SU-DHL-6 (cell line): ENCODE results near the gene MARK1.

Experiments used
- H2AFZ ChIP-seq: fragments of 200-600 bp; sonication (generic); 2 replicates; pipeline ENCODE4 v1.6.1; 2014; ENCODE audit warnings: low read depth, mild to moderate bottlenecking, moderate library complexity, mixed read lengths, antibody characterized with exemption, low read length; ENCODE audit not compliant: severe bottlenecking
- H3F3A ChIP-seq: fragments of 200-600 bp; shearing (Covaris generic); 2 replicates; pipeline ENCODE4 v1.6.0; 2016; ENCODE audit warnings: antibody characterized with exemption, mild to moderate bottlenecking; ENCODE audit not compliant: insufficient read depth
- H3K27ac ChIP-seq: fragments of 200-600 bp; sonication (generic); 2 replicates; pipeline ENCODE4 v1.5.1; 2016; ENCODE audit warnings: low read depth, mild to moderate bottlenecking, low read length, moderate library complexity, mixed read lengths
- H3K27me3 ChIP-seq: fragments of 200-600 bp; sonication (generic), shearing (Covaris generic); 2 replicates; pipeline ENCODE4 v1.6.0; 2014; ENCODE audit warnings: mild to moderate bottlenecking, low read length
- H3K36me3 ChIP-seq: fragments of 200-600 bp; sonication (generic); 2 replicates; pipeline ENCODE4 v1.6.1; 2014; ENCODE audit warnings: mild to moderate bottlenecking, low read length, mixed read lengths
- H3K4me2 ChIP-seq: fragments of 300-600, 200-600 bp; shearing (Covaris generic), sonication (generic); 2 replicates; pipeline ENCODE4 v1.6.0; 2014; ENCODE audit warnings: low read length, low read depth, mild to moderate bottlenecking; ENCODE audit not compliant: poor library complexity, severe bottlenecking
- H3K4me3 ChIP-seq: fragments of 200-600 bp; sonication (generic); 2 replicates; pipeline ENCODE4 v1.5.1; 2014; ENCODE audit warnings: antibody characterized with exemption, low read length, mild to moderate bottlenecking, mixed read lengths; ENCODE audit not compliant: insufficient read depth, poor library complexity, severe bottlenecking
- H3K79me2 ChIP-seq: fragments of 200-600 bp; sonication (generic); 2 replicates; pipeline ENCODE4 v1.6.1; 2014; ENCODE audit warnings: mild to moderate bottlenecking, low read length, moderate library complexity; ENCODE audit not compliant: insufficient read depth
- H3K9ac ChIP-seq: fragments of 200-600 bp; sonication (generic); 2 replicates; pipeline ENCODE4 v1.7.0; 2014; ENCODE audit warnings: mild to moderate bottlenecking, low read length
- H3K9me2 ChIP-seq: fragments of 200-600 bp; sonication (generic); replicated peaks from 2 replicates; pipeline ENCODE4 v1.6.1; 2014; ENCODE audit warnings: low read length; ENCODE audit not compliant: insufficient read depth
- H3K9me3 ChIP-seq: fragments of 200-600 bp; sonication (generic); 2 replicates; pipeline ENCODE4 v1.6.1; 2014; ENCODE audit warnings: low read length, mixed read lengths; ENCODE audit not compliant: insufficient read depth
- H4K20me1 ChIP-seq: fragments of 200-600 bp; sonication (generic); 2 replicates; pipeline ENCODE4 v1.6.1; 2014; ENCODE audit warnings: low read depth, mild to moderate bottlenecking, antibody characterized with exemption, low read length, moderate library complexity, mixed read lengths
- CTCF ChIP-seq: fragments of 200-600 bp; sonication (generic); IDR thresholded peaks from one replicate; pipeline ENCODE4 v1.5.1; 2017; ENCODE audit warnings: antibody characterized with exemption, mild to moderate bottlenecking, low read length, moderate library complexity; ENCODE audit not compliant: insufficient read depth, poor library complexity, severe bottlenecking
- EZH2phosphoT487 ChIP-seq: fragments of 200-600 bp; sonication (generic), shearing (Covaris generic); conservative IDR thresholded peaks from 2 replicates; pipeline ENCODE4 v1.6.1; 2018; ENCODE audit warnings: mild to moderate bottlenecking, antibody characterized with exemption, low read length, moderate library complexity, mixed read lengths

The MARK1 gene

GRCh38 chr1:220703305-220703704 lies 175.4 kb downstream of the MARK1 start:
- Histone ChIP-seq H3K27me3 (no peaks in the 10 kb centered on the region), H3K9ac (no peak overlapping the region), H3K36me3 (no peaks in the 10 kb centered on the region), H3K4me2 (no peak overlapping the region), H3K27ac (no peak overlapping the region), H3K4me3 (no peak overlapping the region), H4K20me1 (no peaks in the 10 kb centered on the region), H3F3A (no peaks in the 10 kb centered on the region), H3K9me2 (no peaks in the 10 kb centered on the region), H3K9me3 (no peaks in the 10 kb centered on the region), H2AFZ (no peak overlapping the region), H3K79me2 (no peaks in the 10 kb centered on the region)
- TF ChIP-seq CTCF (no peak), EZH2phosphoT487 (no peak)

GRCh38 chr1:220705782-220706181 lies 177.8 kb downstream of the MARK1 start:
- H3F3A ChIP-seq = no peaks in the 10 kb centered on the region
- H3K4me3 ChIP-seq = no peak overlapping the region
- no peaks in the 10 kb centered on the region for H3K9me2 ChIP-seq
- H3K79me2 ChIP-seq = no peaks in the 10 kb centered on the region
- no peak overlapping the region for H3K9ac ChIP-seq
- no peaks in the 10 kb centered on the region for H3K9me3 ChIP-seq
- no peak overlapping the region for H3K4me2 ChIP-seq
- no peak overlapping the region for H3K27ac ChIP-seq
- H2AFZ ChIP-seq = no peak overlapping the region
- no peaks in the 10 kb centered on the region for H3K36me3 ChIP-seq
- no peaks in the 10 kb centered on the region for H3K27me3 ChIP-seq
- TF ChIP-seq CTCF (no peak), EZH2phosphoT487 (no peak)
- H4K20me1 ChIP-seq = no peaks in the 10 kb centered on the region

DNA sequence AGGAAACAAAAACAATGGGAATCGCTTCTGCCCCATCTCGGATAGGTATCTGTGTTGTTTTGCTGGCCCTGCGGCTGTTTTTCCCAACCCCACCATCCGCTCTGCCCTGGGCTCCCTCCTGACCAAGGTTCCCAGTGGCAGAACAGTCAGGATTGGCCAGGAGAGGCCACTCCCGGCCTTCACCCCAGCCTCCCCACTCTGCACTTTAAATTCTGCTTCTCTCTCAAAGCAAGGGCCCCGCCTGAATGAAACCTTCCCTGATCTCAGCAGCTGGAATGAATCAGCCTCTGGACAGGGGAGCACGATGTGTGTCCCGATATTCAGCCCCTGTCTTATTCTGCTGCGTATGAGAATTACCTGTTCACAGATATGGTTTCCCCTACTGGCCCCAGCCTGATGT lies 178.5 kb downstream of the MARK1 start:
- Histone ChIP-seq H4K20me1 (no peaks in the 10 kb centered on the region), H3K27me3 (no peaks in the 10 kb centered on the region), H3F3A (no peaks in the 10 kb centered on the region), H3K36me3 (no peaks in the 10 kb centered on the region), H3K4me2 (no peak overlapping the region), H3K79me2 (no peaks in the 10 kb centered on the region), H3K9me2 (no peaks in the 10 kb centered on the region), H3K9me3 (no peaks in the 10 kb centered on the region), H2AFZ (no peak overlapping the region), H3K4me3 (no peak overlapping the region), H3K27ac (no peak overlapping the region), H3K9ac (no peak overlapping the region)
- TF ChIP-seq CTCF = no peak
- no peak for TF ChIP-seq EZH2phosphoT487
